ENCODE measurements around the gene PARPBP. TPM values are rescaled to one million over a fixed set of nuclear protein-coding genes. Genes with fewer than 3 reads are reported as not detected.

PARPBP gene
- total and polyA plus RNA-seq, 2 donors (not counting 1 experiment from before 2014, with no cell fraction given) = 1.2 to 5.2 TPM

- H3K27ac Mint-ChIP-seq = no peak overlapping the region
- ChIA-PET POLR2A (no interaction called here), CTCF (no interaction called here)
- H3K27ac ChIP-seq (ENCODE audit: low read length in 2 of 2) = no peak overlapping the region
- no peak for DNase-seq
- no peaks in the 10 kb centered on the region for H3K9me3 Mint-ChIP-seq (ENCODE audit: insufficient read depth)
- H3K4me1 ChIP-seq (ENCODE audit: control insufficient read depth in 2 of 2, insufficient read depth in 2 of 2, low read length in 2 of 2) = no peaks in the 10 kb centered on the region
- no peaks in the 10 kb centered on the region for H3K27me3 ChIP-seq (replicated peaks in 1 of 4; ENCODE audit: control extremely low read depth in 1 of 4, control insufficient read depth in 3 of 4, insufficient read depth in 4 of 4, low read length in 3 of 4)
- peaks cover 0 to 6% of the 10 kb centered on the region in 2 experiments for H3K36me3 ChIP-seq (replicated peaks in 1 of 2; ENCODE audit: control extremely low read depth in 1 of 2, control insufficient read depth in 1 of 2, extremely low read depth in 1 of 2, insufficient read depth in 2 of 2, low read length in 1 of 2)
- no peak overlapping the region for H3K4me3 ChIP-seq (ENCODE audit: control extremely low read depth in 1 of 5, extremely low read depth in 1 of 5, insufficient read depth in 1 of 5, low read depth in 2 of 5, low read length in 4 of 5)
- no peak overlapping the region for H2AFZ ChIP-seq (ENCODE audit: insufficient read depth, low read depth, low read length, poor library complexity, severe bottlenecking)
- TF ChIP-seq CTCF (IDR thresholded peaks at IDR 0.05) (no peak), EZH2 (IDR thresholded peaks at IDR 0.05; ENCODE audit: borderline replicate concordance, insufficient read depth, low read depth, low read length, poor library complexity, severe bottlenecking) (no peak)
- ATAC-seq (ENCODE audit: low read depth) = no peak
- H3K4me3 Mint-ChIP-seq = no peak overlapping the region
- H3K4me1 Mint-ChIP-seq = no peaks in the 10 kb centered on the region
- no peak overlapping the region for H3K9ac ChIP-seq (ENCODE audit: low read length)
- H3K4me2 ChIP-seq (replicated peaks; ENCODE audit: low read depth, low read length, poor library complexity, severe bottlenecking) = no peak overlapping the region
- intact Hi-C loops (cut with micrococcal nuclease) = no loop called here
- no peaks in the 10 kb centered on the region for H3K27me3 Mint-ChIP-seq
- H4K20me1 ChIP-seq (ENCODE audit: control insufficient read depth, insufficient read depth, low read length, poor library complexity, severe bottlenecking) = no peaks in the 10 kb centered on the region
- H3K9me3 ChIP-seq (ENCODE audit: control extremely low read depth in 1 of 3, control insufficient read depth in 2 of 3, insufficient read depth in 1 of 3, low read length in 2 of 3) = peaks cover 0 to 3% (median 0%) of the 10 kb centered on the region in 3 donors
- no peaks in the 10 kb centered on the region for H3K79me2 ChIP-seq (ENCODE audit: control insufficient read depth, insufficient read depth, low read length)
These were observed 26.7 kb upstream of the PARPBP start for GRCh38 chr12:102093319-102093718.

- Histone ChIP-seq H4K20me1 (ENCODE audit: control insufficient read depth, insufficient read depth, low read length, poor library complexity, severe bottlenecking) (no peaks in the 10 kb centered on the region), H3K4me3 (ENCODE audit: control extremely low read depth in 1 of 5, extremely low read depth in 1 of 5, insufficient read depth in 1 of 5, low read depth in 2 of 5, low read length in 4 of 5) (no peak overlapping the region), H3K27me3 (replicated peaks in 1 of 4; ENCODE audit: control extremely low read depth in 1 of 4, control insufficient read depth in 3 of 4, insufficient read depth in 4 of 4, low read length in 3 of 4) (no peaks in the 10 kb centered on the region), H3K4me2 (replicated peaks; ENCODE audit: low read depth, low read length, poor library complexity, severe bottlenecking) (no peak overlapping the region), H3K9ac (ENCODE audit: low read length) (no peak overlapping the region), H3K4me1 (ENCODE audit: control insufficient read depth in 2 of 2, insufficient read depth in 2 of 2, low read length in 2 of 2) (no peaks in the 10 kb centered on the region), H2AFZ (ENCODE audit: insufficient read depth, low read depth, low read length, poor library complexity, severe bottlenecking) (no peak overlapping the region), H3K9me3 (ENCODE audit: control extremely low read depth in 1 of 3, control insufficient read depth in 2 of 3, insufficient read depth in 1 of 3, low read length in 2 of 3) (no peaks in the 10 kb centered on the region), H3K36me3 (replicated peaks in 1 of 2; ENCODE audit: control extremely low read depth in 1 of 2, control insufficient read depth in 1 of 2, extremely low read depth in 1 of 2, insufficient read depth in 2 of 2, low read length in 1 of 2) (peaks cover 5 to 21% of the 10 kb centered on the region in 2 experiments), H3K79me2 (ENCODE audit: control insufficient read depth, insufficient read depth, low read length) (no peaks in the 10 kb centered on the region), H3K27ac (ENCODE audit: low read length in 2 of 2) (no peak overlapping the region)
- ChIA-PET POLR2A (no interaction called here), CTCF (interaction anchor here (0.6 to 2.2 kb wide), 6 partner anchors 11 to 389 kb away, joined by 3 to 7 read pairs (median 3); no protein-coding TSS in a partner anchor)
- TF ChIP-seq CTCF (IDR thresholded peaks at IDR 0.05) (peak; percentile 47), EZH2 (IDR thresholded peaks at IDR 0.05; ENCODE audit: borderline replicate concordance, insufficient read depth, low read depth, low read length, poor library complexity, severe bottlenecking) (no peak)
- Mint-ChIP-seq H3K9me3 (ENCODE audit: insufficient read depth) (no peaks in the 10 kb centered on the region), H3K4me3 (no peak overlapping the region), H3K4me1 (no peaks in the 10 kb centered on the region), H3K27ac (no peak overlapping the region), H3K27me3 (no peaks in the 10 kb centered on the region)
- intact Hi-C loops (cut with micrococcal nuclease) = no loop called here
- 80% methylated on average over 1 of the region's 2 CpGs for WGBS (ENCODE audit: insufficient coverage)
- ATAC-seq (ENCODE audit: low read depth) = no peak
- peak; percentile 7 for DNase-seq
These were observed 24.2 kb upstream of the PARPBP start for GRCh38 chr12:102095677-102096263.

Measured in B cell (primary cell).